ENCODE measurements around the gene MST1. TPM values are rescaled to one million over a fixed set of nuclear protein-coding genes. Genes with fewer than 3 reads are reported as not detected.

The MST1 gene
- total and polyA plus RNA-seq, 2 of the 4 experiments (the other 2 are of a cell fraction): 1.3 to 13.0 TPM

- DNase-seq (no peak), ATAC-seq (ENCODE audit: low read depth) (no peak)
- no peaks in the 10 kb centered on the region; the same call in 1 of the 2 replicates for H3K9me1 ChIP-seq (ENCODE audit: insufficient read depth, low read length)
- peaks cover 76% of the 10 kb centered on the region for H3K36me3 ChIP-seq (ENCODE audit: control insufficient read depth, insufficient read depth, low read length)
- H4K5ac ChIP-seq (ENCODE audit: low read depth, low read length): no peak overlapping the region
- no peak overlapping the region for H3K27ac ChIP-seq (ENCODE audit: insufficient read depth, low read length)
- H4K8ac ChIP-seq (ENCODE audit: low read depth in 2 of 2, low read length in 2 of 2): no peak overlapping the region
- no peaks in the 10 kb centered on the region for H3K9me3 ChIP-seq (ENCODE audit: control insufficient read depth, insufficient read depth, low read length)
- no peak overlapping the region for H3K18ac ChIP-seq (ENCODE audit: low read depth, low read length)
- CTCF ChIA-PET: no interaction called here
- in situ Hi-C loops (cut with MboI; ENCODE audit: low sequenced_read_pairs) (no loop called here), dilution Hi-C loops (cut with HindIII; ENCODE audit: low sequenced_read_pairs, unreplicated experiment) (no loop called here), intact Hi-C loops (cut with micrococcal nuclease) (no loop called here)
- no peak overlapping the region for H3K23ac ChIP-seq (ENCODE audit: low read depth, low read length)
- no peak overlapping the region for H2BK120ac ChIP-seq (ENCODE audit: low read depth, low read length)
- no peaks in the 10 kb centered on the region for H3K27me3 ChIP-seq (ENCODE audit: control insufficient read depth, insufficient read depth, low read length)
- H2BK20ac ChIP-seq (ENCODE audit: low read depth, low read length): no peak overlapping the region
- H3K4ac ChIP-seq (ENCODE audit: low read depth, low read length): no peak overlapping the region
- H2BK15ac ChIP-seq (ENCODE audit: low read depth, low read length): no peak overlapping the region
- WGBS, 2 experiments (ENCODE audit: extremely low coverage in 2 of 2, insufficient read length in 1 of 2): no CpG with 5 or more reads among the region's 2 CpGs
- H2AFZ ChIP-seq (replicated peaks; ENCODE audit: low read length, poor library complexity): no peak overlapping the region
- H3K56ac ChIP-seq (ENCODE audit: extremely low read depth, insufficient read depth, low read length): no peak overlapping the region
- no peak overlapping the region for H2AK5ac ChIP-seq (ENCODE audit: low read depth, low read length)
- no peak overlapping the region for H3K4me2 ChIP-seq (ENCODE audit: low read depth, low read length)
- no TSS peak for BruUV-seq (replicated peaks)
- TF ChIP-seq POLR2A (IDR thresholded peaks at IDR 0.05; ENCODE audit: low read depth, low read length): no peak
- TF ChIP-seq BHLHE40 (IDR thresholded peaks at IDR 0.05; ENCODE audit: low read depth, low read length): no peak
- no peak for TF ChIP-seq USF2 (IDR thresholded peaks at IDR 0.05; ENCODE audit: low read depth, low read length)
- TF ChIP-seq RCOR1 (IDR thresholded peaks at IDR 0.05; ENCODE audit: insufficient replicate concordance, low read length): no peak
- TF ChIP-seq ELK1 (IDR thresholded peaks at IDR 0.05; ENCODE audit: borderline replicate concordance, low read depth, low read length): no peak
- TF ChIP-seq MAFK (IDR thresholded peaks at IDR 0.05; ENCODE audit: low read depth, low read length): no peak
- TF ChIP-seq RAD21 (IDR thresholded peaks at IDR 0.05; ENCODE audit: low read length): no peak
- no peak for TF ChIP-seq CHD1 (IDR thresholded peaks at IDR 0.05; ENCODE audit: low read depth, low read length)
- no peak for TF ChIP-seq CEBPB (IDR thresholded peaks at IDR 0.05; ENCODE audit: low read depth, low read length)
- no peak for TF ChIP-seq FOS (IDR thresholded peaks at IDR 0.05; ENCODE audit: low read depth, low read length)
- TF ChIP-seq SMC3 (IDR thresholded peaks at IDR 0.05; ENCODE audit: low read depth, low read length): no peak
- TF ChIP-seq NFE2L2 (IDR thresholded peaks at IDR 0.05; ENCODE audit: low read depth, low read length): no peak
- TF ChIP-seq CTCF (conservative IDR thresholded peaks at IDR 0.05; ENCODE audit: low read depth, low read length): no peak
- no peak for TF ChIP-seq RFX5 (IDR thresholded peaks at IDR 0.05; ENCODE audit: low read depth, low read length)
- TF ChIP-seq MXI1 (IDR thresholded peaks at IDR 0.05; ENCODE audit: borderline replicate concordance, low read depth, low read length): no peak
- no peak for TF ChIP-seq MAZ (IDR thresholded peaks at IDR 0.05; ENCODE audit: borderline replicate concordance, low read depth, low read length)
- no peaks in the 10 kb centered on the region; the same call in 1 of the 2 replicates for H4K20me1 ChIP-seq (ENCODE audit: insufficient read depth, low read length)
- no peaks in the 10 kb centered on the region for H3K4me1 ChIP-seq (ENCODE audit: control insufficient read depth, insufficient read depth, low read length)
- H3K79me1 ChIP-seq (ENCODE audit: low read depth in 1 of 2, low read length in 2 of 2): peaks cover 9 to 27% of the 10 kb centered on the region in 2 experiments; a peak in 2 of 4 replicates
- no peak overlapping the region for H3K4me3 ChIP-seq (ENCODE audit: insufficient read depth, low read depth, low read length)
- POLR2A ChIA-PET (ENCODE audit: unreplicated experiment): no interaction called here
- H2AK9ac ChIP-seq (replicated peaks; ENCODE audit: low read depth, low read length, poor library complexity): no peak overlapping the region
- H4K91ac ChIP-seq (ENCODE audit: insufficient read depth, low read depth, low read length): no peak overlapping the region
- H3K9ac ChIP-seq (ENCODE audit: low read depth, low read length): no peak overlapping the region
- H3K14ac ChIP-seq (replicated peaks; ENCODE audit: low read depth, low read length): no peak overlapping the region
- no peak overlapping the region for H2BK5ac ChIP-seq (ENCODE audit: low read depth, low read length, poor library complexity, severe bottlenecking)
Observed at GRCh38 chr3:49681232-49681522, 8.1 kb downstream of the MST1 start.
